Esophagus squamous epithelium (tissue), 4 donors: ENCODE data around the gene SERPINA4.
A peak's percentile ranks its signal among the peaks of the same experiment; 100 is the strongest.

Source experiments
- CTCF ChIP-seq, 6 experiments: fragments of 450-650 bp in 4 of 6; fragments of 200-600 bp in 2 of 6; sonication (generic) in 2 of 6; IDR thresholded peaks; one replicate each; pipeline ENCODE4 v1.5.1; 2016 to 2019; ENCODE audit warnings: antibody characterized with exemption in 6 of 6, mild to moderate bottlenecking in 4 of 6, moderate library complexity in 4 of 6
- POLR2A ChIP-seq, 4 donors: fragments of 450-650 bp; IDR thresholded peaks; one replicate each; pipeline ENCODE4 v1.6.1; 2017; ENCODE audit warnings: antibody characterized with exemption in 4 of 4, mild to moderate bottlenecking in 4 of 4, moderate library complexity in 3 of 4

- peak in 1 of 6 experiments; percentile 23 for TF ChIP-seq CTCF (IDR thresholded peaks at IDR 0.05)
- TF ChIP-seq POLR2A (IDR thresholded peaks at IDR 0.05), result no peak
These were observed 24.4 kb upstream of the SERPINA4 start for GRCh38 chr14:94536836-94537235.
